COLO668 (cell line): Measurements from ENCODE around the gene CLEC1A.

Experiments
- DNase-seq: peaks from one replicate; lab custom pipeline; 2025; ENCODE audit not compliant: unreplicated experiment; lab: John Stamatoyannopoulos, UW

Gene CLEC1A, protein sequence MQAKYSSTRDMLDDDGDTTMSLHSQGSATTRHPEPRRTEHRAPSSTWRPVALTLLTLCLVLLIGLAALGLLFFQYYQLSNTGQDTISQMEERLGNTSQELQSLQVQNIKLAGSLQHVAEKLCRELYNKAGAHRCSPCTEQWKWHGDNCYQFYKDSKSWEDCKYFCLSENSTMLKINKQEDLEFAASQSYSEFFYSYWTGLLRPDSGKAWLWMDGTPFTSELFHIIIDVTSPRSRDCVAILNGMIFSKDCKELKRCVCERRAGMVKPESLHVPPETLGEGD

GRCh38 chr12:10098791-10099190, at the start of gene CLEC1A:
Gene CLEC1A (minus strand): TSS chr12:10098985. CDS start chr12:10098922, 63 bp downstream.
- no peak for DNase-seq

- DNase-seq, result no peak
Measured at GRCh38 chr12:10147714-10148403, 49.1 kb upstream of the CLEC1A start.

DNA sequence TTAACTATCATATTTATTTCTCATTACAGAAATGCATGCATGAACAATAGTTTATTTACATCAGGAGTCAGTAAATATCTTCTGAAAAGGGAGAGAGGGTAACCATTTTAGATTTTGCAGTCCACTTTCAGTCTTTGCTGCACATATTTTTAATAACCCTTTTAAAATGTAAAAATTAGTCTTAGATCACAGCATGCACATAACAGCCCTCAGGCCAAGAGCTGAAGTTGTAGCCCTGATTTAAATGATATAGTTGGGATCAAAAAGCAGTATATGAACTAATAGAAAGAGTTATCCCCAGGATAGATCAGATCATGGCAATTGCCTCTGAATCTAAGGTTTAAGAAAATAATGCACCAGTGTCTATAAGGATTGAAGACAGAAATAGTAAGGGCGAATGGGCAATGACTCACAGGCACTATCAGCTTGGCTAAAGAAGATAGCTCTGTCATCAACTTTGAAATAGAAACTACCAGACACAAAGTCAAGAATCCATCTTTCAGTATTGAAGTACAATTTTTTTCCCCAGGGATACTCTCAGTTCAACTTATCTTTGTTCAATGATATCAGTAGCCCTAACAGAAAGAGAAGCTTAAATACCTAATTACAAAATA, 44.3 kb upstream of the CLEC1A start:
- DNase-seq, result no peak

- peak; percentile 2 for DNase-seq
Measured at GRCh38 chr12:10140001-10140400, 41.2 kb upstream of the CLEC1A start.

GRCh38 chr12:10136637-10137205, 37.9 kb upstream of the CLEC1A start:
- peak; percentile 33 for DNase-seq

GRCh38 chr12:10135126-10135525, 36.3 kb upstream of the CLEC1A start:
- no peak for DNase-seq

GRCh38 chr12:10132850-10133370, 34.1 kb upstream of the CLEC1A start:
- no peak for DNase-seq

DNA sequence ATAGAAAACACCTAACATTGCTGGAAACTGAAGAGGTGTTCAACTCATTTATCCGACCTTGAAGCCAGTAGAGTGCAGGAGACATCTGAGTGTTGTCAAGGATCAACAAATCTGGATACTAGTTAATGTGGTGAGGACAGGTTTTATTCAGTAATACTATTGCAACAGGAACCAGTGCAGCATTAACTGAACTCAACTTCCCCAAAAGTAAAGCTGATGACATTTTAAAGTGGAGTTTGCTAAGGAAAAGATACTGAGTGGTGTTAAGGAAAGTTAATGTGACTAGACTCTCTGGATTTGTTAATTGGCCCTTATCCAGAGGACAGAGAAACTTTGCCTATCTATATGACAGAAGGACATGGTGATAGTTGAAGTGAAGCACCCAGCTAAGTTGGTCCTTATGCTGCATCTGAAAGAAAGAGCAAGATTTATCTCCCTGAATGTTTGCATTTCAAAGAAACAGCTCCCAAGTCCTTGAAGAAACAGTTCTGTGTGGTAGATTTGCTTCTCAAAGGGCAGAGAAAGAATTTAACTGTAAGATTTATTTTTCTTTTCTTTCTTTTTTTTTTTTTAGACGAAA, 32.4 kb upstream of the CLEC1A start:
- no peak for DNase-seq

- no peak for DNase-seq
Measured at GRCh38 chr12:10130042-10130441, 31.3 kb upstream of the CLEC1A start, which contains the start of gene CLEC7A. Gene CLEC7A (minus strand): TSS chr12:10130199. CDS start chr12:10130082, 117 bp downstream.

- DNase-seq, result no peak
Measured at GRCh38 chr12:10128687-10129086, 29.9 kb upstream of the CLEC1A start.

- no peak for DNase-seq
Measured at GRCh38 chr12:10126413-10126812, 27.6 kb upstream of the CLEC1A start.

DNA sequence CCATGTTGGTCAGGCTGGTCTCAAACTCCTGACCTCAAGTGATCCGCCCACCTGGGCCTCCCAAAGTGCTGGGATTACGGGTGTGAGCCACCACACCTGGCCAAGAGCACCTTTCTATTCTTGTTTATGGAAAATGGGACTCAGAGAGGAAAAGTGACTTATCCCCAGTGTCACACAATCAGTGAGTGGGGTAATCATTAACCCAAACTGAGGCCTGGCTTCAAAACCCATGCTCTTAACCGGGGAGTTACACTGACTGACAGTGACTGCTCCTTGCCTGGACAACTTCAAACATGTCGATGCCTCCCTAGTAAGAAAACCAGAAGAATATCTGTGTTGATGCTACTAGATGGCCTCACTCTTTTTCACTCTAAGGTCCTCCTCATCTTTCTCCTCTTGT, 23.9 kb upstream of the CLEC1A start:
- DNase-seq, result no peak

DNA sequence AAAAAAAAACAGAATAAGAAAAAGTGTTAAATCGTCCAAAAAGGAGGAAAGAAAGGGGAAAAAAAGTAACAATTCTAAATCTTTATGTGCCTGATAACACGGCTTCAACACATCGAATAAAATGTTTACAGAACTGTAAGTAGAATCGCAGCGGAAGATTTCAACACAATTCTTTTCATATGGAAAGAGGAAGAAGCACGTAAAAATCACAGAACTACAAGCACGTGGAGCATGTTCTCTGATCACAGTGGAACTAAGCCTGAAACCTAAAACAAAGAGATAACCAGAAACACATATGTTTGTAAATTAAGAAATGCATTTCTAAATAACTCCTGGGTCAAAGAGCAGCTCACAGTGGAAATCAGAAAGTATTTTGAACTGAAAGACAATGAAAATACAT, 22.5 kb upstream of the CLEC1A start:
- no peak for DNase-seq

DNA sequence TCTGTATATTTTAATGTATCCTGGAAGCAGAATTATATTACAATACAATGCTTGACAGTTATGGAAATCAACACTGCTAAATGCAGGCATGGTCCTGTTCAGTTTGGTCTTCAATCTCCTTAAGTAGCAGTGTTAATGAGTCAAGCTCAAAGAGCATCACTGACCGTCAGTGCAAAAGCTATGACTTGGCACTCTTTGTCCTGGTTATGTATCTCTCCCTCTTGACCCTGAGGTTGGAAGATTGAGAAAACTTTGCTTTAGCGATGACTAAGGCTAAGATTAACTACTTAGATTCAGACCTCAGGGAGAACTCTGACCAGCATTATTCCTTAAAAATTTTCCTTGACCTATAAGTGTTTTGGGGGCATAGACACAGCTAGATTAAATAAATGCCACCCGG, 20.3 kb upstream of the CLEC1A start:
- DNase-seq, result no peak

- no peak for DNase-seq
Measured at GRCh38 chr12:10115890-10116289, 17.1 kb upstream of the CLEC1A start.

DNA sequence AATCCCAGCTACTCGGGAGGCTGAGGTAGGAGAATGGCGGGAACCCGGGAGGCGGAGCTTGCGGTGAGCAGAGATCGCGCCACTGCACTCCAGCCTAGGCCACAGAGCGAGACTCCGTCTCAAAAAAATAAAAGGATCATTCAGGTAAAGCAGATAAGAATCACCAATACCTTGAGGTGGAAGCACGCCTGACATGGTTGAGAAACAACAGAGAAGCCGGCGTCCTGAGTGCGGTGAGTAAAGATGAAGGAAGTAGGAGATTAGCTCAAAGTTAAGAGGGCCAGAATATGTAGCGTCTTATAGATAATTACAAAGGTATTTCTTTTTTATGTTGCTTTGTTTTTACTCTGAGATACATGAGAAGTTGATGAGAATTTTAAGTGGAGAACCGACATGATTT, 16.5 kb upstream of the CLEC1A start:
- no peak for DNase-seq

- DNase-seq, result no peak
Measured at GRCh38 chr12:10113920-10114319, 15.1 kb upstream of the CLEC1A start.

DNA sequence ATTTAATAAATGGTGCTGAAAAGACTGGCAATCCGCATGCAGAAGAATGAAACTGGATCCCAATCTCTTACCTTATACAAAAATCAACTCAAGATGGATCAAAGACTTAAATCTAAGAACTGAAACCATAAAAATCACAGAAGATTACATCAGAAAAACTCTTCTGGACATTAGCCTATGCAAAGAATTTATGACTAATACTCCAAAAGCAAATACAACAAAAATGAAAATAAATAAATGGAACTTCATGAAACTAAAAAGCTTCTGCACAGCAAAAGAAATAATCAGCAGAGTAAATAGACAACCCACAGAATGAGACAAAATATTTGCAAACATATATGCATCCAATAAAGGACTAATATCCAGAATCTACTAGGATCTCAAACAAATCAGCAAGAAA, 14.3 kb upstream of the CLEC1A start:
- no peak for DNase-seq

DNA sequence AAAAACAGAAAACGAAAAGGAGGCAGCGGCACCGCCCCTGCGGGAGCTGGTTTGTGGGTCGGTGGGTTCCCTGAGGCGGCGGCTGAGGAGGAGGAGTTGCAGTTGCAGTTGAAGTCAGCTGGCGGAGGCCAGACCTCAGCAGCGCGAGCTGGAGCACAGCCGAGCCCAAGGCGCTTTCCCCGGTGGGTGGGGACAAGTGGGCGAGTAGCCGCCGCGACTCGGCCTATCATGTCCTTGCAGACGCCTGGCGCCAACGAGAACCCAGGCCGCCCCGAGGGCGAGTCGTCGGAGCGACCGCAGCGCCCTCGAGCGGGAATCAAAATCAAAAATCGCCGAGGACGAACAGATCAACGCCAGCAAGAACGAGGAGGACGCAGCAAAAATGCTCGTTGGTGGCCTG, 12.7 kb upstream of the CLEC1A start:
- no peak for DNase-seq

GRCh38 chr12:10110256-10110844, 11.6 kb upstream of the CLEC1A start:
- DNase-seq, result no peak

DNA sequence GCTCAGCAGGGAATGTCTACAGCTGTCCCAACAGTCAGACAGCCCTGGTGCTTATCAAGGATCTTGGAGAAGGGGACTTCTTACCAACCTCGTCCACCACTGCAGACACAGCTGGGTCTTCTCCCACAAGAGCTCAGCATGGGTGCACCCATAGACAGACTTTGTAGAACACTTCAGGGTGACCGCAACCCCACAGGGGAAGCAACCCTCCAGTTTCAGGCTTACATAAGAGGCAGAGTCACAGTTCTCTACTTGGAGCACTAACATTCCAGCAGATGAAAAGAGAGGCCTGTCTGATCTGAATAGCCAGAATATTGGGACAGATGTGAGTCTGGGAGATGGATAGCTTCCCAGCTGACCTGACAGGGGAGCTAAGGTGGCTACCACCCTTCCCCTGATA, 3.5 kb upstream of the CLEC1A start:
- DNase-seq, result no peak
